GM23338 (cell line): ENCODE data around the gene ANO6. TPM values are rescaled to one million over a fixed set of nuclear protein-coding genes. Genes with fewer than 3 reads are reported as not detected.

Experiments
- ATAC-seq: fragments of 200-7000 bp; cut with Tn5 transposase; 3 replicates; pipeline ENCODE4 v1.9.1; 2020
- DNase-seq: peaks from one replicate; pipeline ENCODE4 v3.0.0-alpha.2; 2015; ENCODE audit warnings: low spot score
- H2AFZ ChIP-seq: fragments of 200-600 bp; sonication (generic); 2 replicates; pipeline ENCODE4 v1.8.0; 2016; ENCODE audit warnings: antibody characterized with exemption, mild to moderate bottlenecking, moderate library complexity
- H3F3A ChIP-seq: fragments of 200-600 bp; sonication (generic); replicated peaks from 2 replicates; pipeline ENCODE4 v1.8.0; 2017; ENCODE audit warnings: antibody characterized with exemption, mixed run types, low read depth
- H3K27ac ChIP-seq: fragments of 200-600 bp; sonication (generic); 2 replicates; pipeline ENCODE4 v1.6.1; 2016; ENCODE audit warnings: low read depth
- H3K27me3 ChIP-seq: fragments of 200-600 bp; sonication (generic); 2 replicates; pipeline ENCODE4 v1.8.0; 2016; ENCODE audit warnings: mild to moderate bottlenecking, mixed run types, moderate library complexity; ENCODE audit not compliant: insufficient read depth
- H3K36me3 ChIP-seq: fragments of 200-600 bp; sonication (generic); 2 replicates; pipeline ENCODE4 v1.8.0; 2016; ENCODE audit warnings: mild to moderate bottlenecking; ENCODE audit not compliant: insufficient read depth
- H3K4me1 ChIP-seq: fragments of 200-600 bp; sonication (generic); 2 replicates; pipeline ENCODE4 v1.8.0; 2016; ENCODE audit warnings: mild to moderate bottlenecking, moderate library complexity; ENCODE audit not compliant: insufficient read depth
- H3K4me2 ChIP-seq: fragments of 200-600 bp; sonication (generic); 2 replicates; pipeline ENCODE4 v1.7.1; 2017; ENCODE audit warnings: mixed run types
- H3K4me3 ChIP-seq: fragments of 200-600 bp; sonication (generic); 2 replicates; pipeline ENCODE4 v1.6.1; 2016; ENCODE audit warnings: mixed run types
- H3K79me2 ChIP-seq: fragments of 200-600 bp; sonication (generic); replicated peaks from 2 replicates; pipeline ENCODE4 v1.8.0; 2017; ENCODE audit warnings: mild to moderate bottlenecking; ENCODE audit not compliant: insufficient read depth
- H3K9me2 ChIP-seq: fragments of 200-600 bp; sonication (generic); 2 replicates; pipeline ENCODE4 v1.8.0; 2017; ENCODE audit not compliant: insufficient read depth
- H4K20me1 ChIP-seq: fragments of 200-600 bp; sonication (generic); replicated peaks from 2 replicates; pipeline ENCODE4 v1.8.0; 2017; ENCODE audit warnings: mild to moderate bottlenecking; ENCODE audit not compliant: insufficient read depth
- H3K27ac Mint-ChIP-seq: 2 replicates; pipeline ENCODE4 v1.8.0; 2020; ENCODE audit warnings: inconsistent platforms, mild to moderate bottlenecking, moderate library complexity, mixed read lengths
- H3K27me3 Mint-ChIP-seq: 3 replicates; pipeline ENCODE4 v1.8.0; 2022; ENCODE audit warnings: low read depth, mild to moderate bottlenecking, moderate library complexity, mixed read lengths, inconsistent platforms; ENCODE audit not compliant: insufficient read depth, poor library complexity
- H3K36me3 Mint-ChIP-seq: 3 replicates; pipeline ENCODE4 v1.8.0; 2021; ENCODE audit warnings: low read depth, mild to moderate bottlenecking, inconsistent platforms, moderate library complexity, mixed read lengths
- H3K4me1 Mint-ChIP-seq: 3 replicates; pipeline ENCODE4 v1.8.0; 2020; ENCODE audit warnings: mild to moderate bottlenecking, inconsistent platforms, mixed read lengths
- H3K4me3 Mint-ChIP-seq: 3 replicates; pipeline ENCODE4 v1.8.0; 2021; ENCODE audit warnings: moderate library complexity, mild to moderate bottlenecking, inconsistent platforms, mixed read lengths
- H3K9me3 Mint-ChIP-seq: 3 replicates; pipeline ENCODE4 v1.8.0; 2020; ENCODE audit warnings: moderate library complexity, mild to moderate bottlenecking, inconsistent platforms, mixed read lengths
- EZH2phosphoT487 ChIP-seq: fragments of 200-600 bp; sonication (generic); IDR thresholded peaks from one replicate; pipeline ENCODE4 v1.8.1; 2018; ENCODE audit warnings: antibody characterized with exemption; ENCODE audit not compliant: unreplicated experiment
- JUNB ChIP-seq: IDR thresholded peaks from one replicate; pipeline ENCODE4 v1.6.1; 2016; ENCODE audit warnings: antibody characterized with exemption; ENCODE audit not compliant: unreplicated experiment
- NANOG ChIP-seq: IDR thresholded peaks from 2 replicates; pipeline ENCODE4 v1.6.1; 2016; ENCODE audit warnings: antibody characterized with exemption, borderline replicate concordance
- POLR2AphosphoS5 ChIP-seq: IDR thresholded peaks from 2 replicates; pipeline ENCODE4 v1.6.1; 2016; ENCODE audit warnings: antibody characterized with exemption, low read depth
- STAT1 ChIP-seq: IDR thresholded peaks from one replicate; pipeline ENCODE4 v1.6.1; 2016; ENCODE audit warnings: antibody characterized with exemption; ENCODE audit not compliant: unreplicated experiment
- ZNF114 ChIP-seq: fragments of 250-450 bp; sonication (Bioruptor Pico); IDR thresholded peaks from 2 replicates; pipeline ENCODE4 v1.5.0; 2020; ENCODE audit warnings: mild to moderate bottlenecking, moderate library complexity
- ZNF331 ChIP-seq: fragments of 250-450 bp; sonication (Bioruptor Pico); IDR thresholded peaks from 2 replicates; pipeline ENCODE4 v1.5.0; 2020; ENCODE audit warnings: low read depth, mild to moderate bottlenecking, moderate library complexity
- polyA plus RNA-seq: library from polyadenylated mRNA; unstranded; fragments of >200 nt; fragmentation: Nextera tagmentation; extraction: Ambion mirVana; gene quantifications from 2 replicates; pipeline ENCODE4 v1.2.1, GENCODE V29; 2016
- total RNA-seq: library from RNA; depleted of rRNA; stranded (reverse); fragments of >200 nt; shearing (Covaris generic); gene quantifications from 2 replicates; pipeline ENCODE4 v1.2.3, GENCODE V29; 2014
- TF ChIP-seq, protein P1 (sequence below): fragments of 250-450 bp; sonication (Bioruptor Pico); IDR thresholded peaks from 2 replicates; pipeline ENCODE4 v1.5.0; 2020; ENCODE audit warnings: mild to moderate bottlenecking, moderate library complexity
- TF ChIP-seq, protein P2 (sequence below): IDR thresholded peaks from one replicate; pipeline ENCODE4 v1.6.1; 2018; ENCODE audit warnings: antibody characterized with exemption; ENCODE audit not compliant: unreplicated experiment
- TF ChIP-seq, protein P3 (sequence below): IDR thresholded peaks from 2 replicates; pipeline ENCODE4 v1.6.1; 2016; ENCODE audit warnings: antibody characterized with exemption
- TF ChIP-seq, protein P4 (sequence below), 2 experiments: fragments of 200-600 bp in 1 of 2; sonication (generic) in 1 of 2; conservative IDR thresholded peaks; 2 replicates each; pipeline versions ENCODE4 v1.5.1 to v1.6.1; 2016 to 2017; ENCODE audit warnings: antibody characterized with exemption in 2 of 2, low read depth in 2 of 2, mild to moderate bottlenecking in 2 of 2, moderate library complexity in 1 of 2

Gene ANO6
- total and polyA plus RNA-seq, 2 experiments from 2014 or later, result 21.1 to 48.9 TPM

DNA sequence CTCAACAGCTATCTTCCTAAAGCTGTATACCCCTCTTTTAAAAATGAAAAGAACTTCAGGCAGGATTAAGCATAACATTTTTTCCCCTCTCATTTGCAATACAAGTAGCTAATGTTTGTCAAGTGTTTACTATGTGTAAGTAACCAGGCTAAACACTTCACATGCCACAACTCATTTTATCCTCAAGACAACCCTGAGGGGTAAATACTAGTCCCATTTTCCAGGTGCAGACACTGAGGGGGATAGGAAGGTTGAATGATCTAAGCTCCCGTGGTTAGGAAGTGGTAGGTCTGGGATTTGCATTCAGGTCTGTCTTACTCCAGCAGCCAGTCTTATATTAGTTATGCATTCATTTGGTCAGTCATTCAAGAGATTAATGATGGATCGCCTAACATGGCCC is 70.7 kb downstream of the ANO6 start:
- no peak overlapping the region for H3K4me3 Mint-ChIP-seq
- Histone ChIP-seq H3K27me3 (no peaks in the 10 kb centered on the region), H4K20me1 (no peaks in the 10 kb centered on the region), H3K79me2 (peaks cover 28% of the 10 kb centered on the region), H3K4me3 (no peak overlapping the region), H2AFZ (no peak overlapping the region), H3K9me2 (no peaks in the 10 kb centered on the region), H3K27ac (no peak overlapping the region), H3K4me1 (peaks cover 20% of the 10 kb centered on the region), H3K4me2 (no peak overlapping the region), H3K36me3 (no peaks in the 10 kb centered on the region), H3F3A (no peaks in the 10 kb centered on the region)
- peaks cover 3% of the 10 kb centered on the region; the same call in 2 of the 3 replicates for H3K36me3 Mint-ChIP-seq
- peaks cover 52% of the 10 kb centered on the region for H3K4me1 Mint-ChIP-seq
- DNase-seq (no peak), ATAC-seq (no peak)
- TF ChIP-seq NANOG, result no peak
- TF ChIP-seq, protein P1, sequence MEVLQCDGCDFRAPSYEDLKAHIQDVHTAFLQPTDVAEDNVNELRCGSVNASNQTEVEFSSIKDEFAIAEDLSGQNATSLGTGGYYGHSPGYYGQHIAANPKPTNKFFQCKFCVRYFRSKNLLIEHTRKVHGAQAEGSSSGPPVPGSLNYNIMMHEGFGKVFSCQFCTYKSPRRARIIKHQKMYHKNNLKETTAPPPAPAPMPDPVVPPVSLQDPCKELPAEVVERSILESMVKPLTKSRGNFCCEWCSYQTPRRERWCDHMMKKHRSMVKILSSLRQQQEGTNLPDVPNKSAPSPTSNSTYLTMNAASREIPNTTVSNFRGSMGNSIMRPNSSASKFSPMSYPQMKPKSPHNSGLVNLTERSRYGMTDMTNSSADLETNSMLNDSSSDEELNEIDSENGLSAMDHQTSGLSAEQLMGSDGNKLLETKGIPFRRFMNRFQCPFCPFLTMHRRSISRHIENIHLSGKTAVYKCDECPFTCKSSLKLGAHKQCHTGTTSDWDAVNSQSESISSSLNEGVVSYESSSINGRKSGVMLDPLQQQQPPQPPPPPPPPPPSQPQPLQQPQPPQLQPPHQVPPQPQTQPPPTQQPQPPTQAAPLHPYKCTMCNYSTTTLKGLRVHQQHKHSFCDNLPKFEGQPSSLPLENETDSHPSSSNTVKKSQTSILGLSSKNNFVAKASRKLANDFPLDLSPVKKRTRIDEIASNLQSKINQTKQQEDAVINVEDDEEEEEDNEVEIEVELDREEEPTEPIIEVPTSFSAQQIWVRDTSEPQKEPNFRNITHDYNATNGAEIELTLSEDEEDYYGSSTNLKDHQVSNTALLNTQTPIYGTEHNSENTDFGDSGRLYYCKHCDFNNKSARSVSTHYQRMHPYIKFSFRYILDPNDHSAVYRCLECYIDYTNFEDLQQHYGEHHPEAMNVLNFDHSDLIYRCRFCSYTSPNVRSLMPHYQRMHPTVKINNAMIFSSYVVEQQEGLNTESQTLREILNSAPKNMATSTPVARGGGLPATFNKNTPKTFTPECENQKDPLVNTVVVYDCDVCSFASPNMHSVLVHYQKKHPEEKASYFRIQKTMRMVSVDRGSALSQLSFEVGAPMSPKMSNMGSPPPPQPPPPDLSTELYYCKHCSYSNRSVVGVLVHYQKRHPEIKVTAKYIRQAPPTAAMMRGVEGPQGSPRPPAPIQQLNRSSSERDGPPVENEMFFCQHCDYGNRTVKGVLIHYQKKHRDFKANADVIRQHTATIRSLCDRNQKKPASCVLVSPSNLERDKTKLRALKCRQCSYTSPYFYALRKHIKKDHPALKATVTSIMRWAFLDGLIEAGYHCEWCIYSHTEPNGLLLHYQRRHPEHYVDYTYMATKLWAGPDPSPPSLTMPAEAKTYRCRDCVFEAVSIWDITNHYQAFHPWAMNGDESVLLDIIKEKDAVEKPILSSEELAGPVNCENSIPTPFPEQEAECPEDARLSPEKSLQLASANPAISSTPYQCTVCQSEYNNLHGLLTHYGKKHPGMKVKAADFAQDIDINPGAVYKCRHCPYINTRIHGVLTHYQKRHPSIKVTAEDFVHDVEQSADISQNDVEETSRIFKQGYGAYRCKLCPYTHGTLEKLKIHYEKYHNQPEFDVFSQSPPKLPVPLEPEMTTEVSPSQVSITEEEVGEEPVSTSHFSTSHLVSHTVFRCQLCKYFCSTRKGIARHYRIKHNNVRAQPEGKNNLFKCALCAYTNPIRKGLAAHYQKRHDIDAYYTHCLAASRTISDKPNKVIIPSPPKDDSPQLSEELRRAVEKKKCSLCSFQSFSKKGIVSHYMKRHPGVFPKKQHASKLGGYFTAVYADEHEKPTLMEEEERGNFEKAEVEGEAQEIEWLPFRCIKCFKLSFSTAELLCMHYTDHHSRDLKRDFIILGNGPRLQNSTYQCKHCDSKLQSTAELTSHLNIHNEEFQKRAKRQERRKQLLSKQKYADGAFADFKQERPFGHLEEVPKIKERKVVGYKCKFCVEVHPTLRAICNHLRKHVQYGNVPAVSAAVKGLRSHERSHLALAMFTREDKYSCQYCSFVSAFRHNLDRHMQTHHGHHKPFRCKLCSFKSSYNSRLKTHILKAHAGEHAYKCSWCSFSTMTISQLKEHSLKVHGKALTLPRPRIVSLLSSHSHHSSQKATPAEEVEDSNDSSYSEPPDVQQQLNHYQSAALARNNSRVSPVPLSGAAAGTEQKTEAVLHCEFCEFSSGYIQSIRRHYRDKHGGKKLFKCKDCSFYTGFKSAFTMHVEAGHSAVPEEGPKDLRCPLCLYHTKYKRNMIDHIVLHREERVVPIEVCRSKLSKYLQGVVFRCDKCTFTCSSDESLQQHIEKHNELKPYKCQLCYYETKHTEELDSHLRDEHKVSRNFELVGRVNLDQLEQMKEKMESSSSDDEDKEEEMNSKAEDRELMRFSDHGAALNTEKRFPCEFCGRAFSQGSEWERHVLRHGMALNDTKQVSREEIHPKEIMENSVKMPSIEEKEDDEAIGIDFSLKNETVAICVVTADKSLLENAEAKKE (CRISPR knock-in tag), result no peak
- TF ChIP-seq, protein P2, sequence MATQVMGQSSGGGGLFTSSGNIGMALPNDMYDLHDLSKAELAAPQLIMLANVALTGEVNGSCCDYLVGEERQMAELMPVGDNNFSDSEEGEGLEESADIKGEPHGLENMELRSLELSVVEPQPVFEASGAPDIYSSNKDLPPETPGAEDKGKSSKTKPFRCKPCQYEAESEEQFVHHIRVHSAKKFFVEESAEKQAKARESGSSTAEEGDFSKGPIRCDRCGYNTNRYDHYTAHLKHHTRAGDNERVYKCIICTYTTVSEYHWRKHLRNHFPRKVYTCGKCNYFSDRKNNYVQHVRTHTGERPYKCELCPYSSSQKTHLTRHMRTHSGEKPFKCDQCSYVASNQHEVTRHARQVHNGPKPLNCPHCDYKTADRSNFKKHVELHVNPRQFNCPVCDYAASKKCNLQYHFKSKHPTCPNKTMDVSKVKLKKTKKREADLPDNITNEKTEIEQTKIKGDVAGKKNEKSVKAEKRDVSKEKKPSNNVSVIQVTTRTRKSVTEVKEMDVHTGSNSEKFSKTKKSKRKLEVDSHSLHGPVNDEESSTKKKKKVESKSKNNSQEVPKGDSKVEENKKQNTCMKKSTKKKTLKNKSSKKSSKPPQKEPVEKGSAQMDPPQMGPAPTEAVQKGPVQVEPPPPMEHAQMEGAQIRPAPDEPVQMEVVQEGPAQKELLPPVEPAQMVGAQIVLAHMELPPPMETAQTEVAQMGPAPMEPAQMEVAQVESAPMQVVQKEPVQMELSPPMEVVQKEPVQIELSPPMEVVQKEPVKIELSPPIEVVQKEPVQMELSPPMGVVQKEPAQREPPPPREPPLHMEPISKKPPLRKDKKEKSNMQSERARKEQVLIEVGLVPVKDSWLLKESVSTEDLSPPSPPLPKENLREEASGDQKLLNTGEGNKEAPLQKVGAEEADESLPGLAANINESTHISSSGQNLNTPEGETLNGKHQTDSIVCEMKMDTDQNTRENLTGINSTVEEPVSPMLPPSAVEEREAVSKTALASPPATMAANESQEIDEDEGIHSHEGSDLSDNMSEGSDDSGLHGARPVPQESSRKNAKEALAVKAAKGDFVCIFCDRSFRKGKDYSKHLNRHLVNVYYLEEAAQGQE, result no peak
- no peak for TF ChIP-seq EZH2phosphoT487
- TF ChIP-seq, protein P3, sequence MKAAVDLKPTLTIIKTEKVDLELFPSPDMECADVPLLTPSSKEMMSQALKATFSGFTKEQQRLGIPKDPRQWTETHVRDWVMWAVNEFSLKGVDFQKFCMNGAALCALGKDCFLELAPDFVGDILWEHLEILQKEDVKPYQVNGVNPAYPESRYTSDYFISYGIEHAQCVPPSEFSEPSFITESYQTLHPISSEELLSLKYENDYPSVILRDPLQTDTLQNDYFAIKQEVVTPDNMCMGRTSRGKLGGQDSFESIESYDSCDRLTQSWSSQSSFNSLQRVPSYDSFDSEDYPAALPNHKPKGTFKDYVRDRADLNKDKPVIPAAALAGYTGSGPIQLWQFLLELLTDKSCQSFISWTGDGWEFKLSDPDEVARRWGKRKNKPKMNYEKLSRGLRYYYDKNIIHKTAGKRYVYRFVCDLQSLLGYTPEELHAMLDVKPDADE, result no peak
- no peak for TF ChIP-seq JUNB
- no peak for TF ChIP-seq STAT1
- TF ChIP-seq ZNF114 (CRISPR knock-in tag), result no peak
- TF ChIP-seq ZNF331 (CRISPR knock-in tag), result no peak
- no peak for TF ChIP-seq POLR2AphosphoS5
- TF ChIP-seq, protein P4, sequence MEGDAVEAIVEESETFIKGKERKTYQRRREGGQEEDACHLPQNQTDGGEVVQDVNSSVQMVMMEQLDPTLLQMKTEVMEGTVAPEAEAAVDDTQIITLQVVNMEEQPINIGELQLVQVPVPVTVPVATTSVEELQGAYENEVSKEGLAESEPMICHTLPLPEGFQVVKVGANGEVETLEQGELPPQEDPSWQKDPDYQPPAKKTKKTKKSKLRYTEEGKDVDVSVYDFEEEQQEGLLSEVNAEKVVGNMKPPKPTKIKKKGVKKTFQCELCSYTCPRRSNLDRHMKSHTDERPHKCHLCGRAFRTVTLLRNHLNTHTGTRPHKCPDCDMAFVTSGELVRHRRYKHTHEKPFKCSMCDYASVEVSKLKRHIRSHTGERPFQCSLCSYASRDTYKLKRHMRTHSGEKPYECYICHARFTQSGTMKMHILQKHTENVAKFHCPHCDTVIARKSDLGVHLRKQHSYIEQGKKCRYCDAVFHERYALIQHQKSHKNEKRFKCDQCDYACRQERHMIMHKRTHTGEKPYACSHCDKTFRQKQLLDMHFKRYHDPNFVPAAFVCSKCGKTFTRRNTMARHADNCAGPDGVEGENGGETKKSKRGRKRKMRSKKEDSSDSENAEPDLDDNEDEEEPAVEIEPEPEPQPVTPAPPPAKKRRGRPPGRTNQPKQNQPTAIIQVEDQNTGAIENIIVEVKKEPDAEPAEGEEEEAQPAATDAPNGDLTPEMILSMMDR (conservative IDR thresholded peaks at IDR 0.05; ENCODE audit: low read depth in 2 of 2), result no peak
- H3K27ac Mint-ChIP-seq, result no peak overlapping the region
- no peaks in the 10 kb centered on the region for H3K9me3 Mint-ChIP-seq
- peaks cover 3% of the 10 kb centered on the region for H3K27me3 Mint-ChIP-seq
